ENCODE data around the gene PARVA.

Gene PARVA

DNA sequence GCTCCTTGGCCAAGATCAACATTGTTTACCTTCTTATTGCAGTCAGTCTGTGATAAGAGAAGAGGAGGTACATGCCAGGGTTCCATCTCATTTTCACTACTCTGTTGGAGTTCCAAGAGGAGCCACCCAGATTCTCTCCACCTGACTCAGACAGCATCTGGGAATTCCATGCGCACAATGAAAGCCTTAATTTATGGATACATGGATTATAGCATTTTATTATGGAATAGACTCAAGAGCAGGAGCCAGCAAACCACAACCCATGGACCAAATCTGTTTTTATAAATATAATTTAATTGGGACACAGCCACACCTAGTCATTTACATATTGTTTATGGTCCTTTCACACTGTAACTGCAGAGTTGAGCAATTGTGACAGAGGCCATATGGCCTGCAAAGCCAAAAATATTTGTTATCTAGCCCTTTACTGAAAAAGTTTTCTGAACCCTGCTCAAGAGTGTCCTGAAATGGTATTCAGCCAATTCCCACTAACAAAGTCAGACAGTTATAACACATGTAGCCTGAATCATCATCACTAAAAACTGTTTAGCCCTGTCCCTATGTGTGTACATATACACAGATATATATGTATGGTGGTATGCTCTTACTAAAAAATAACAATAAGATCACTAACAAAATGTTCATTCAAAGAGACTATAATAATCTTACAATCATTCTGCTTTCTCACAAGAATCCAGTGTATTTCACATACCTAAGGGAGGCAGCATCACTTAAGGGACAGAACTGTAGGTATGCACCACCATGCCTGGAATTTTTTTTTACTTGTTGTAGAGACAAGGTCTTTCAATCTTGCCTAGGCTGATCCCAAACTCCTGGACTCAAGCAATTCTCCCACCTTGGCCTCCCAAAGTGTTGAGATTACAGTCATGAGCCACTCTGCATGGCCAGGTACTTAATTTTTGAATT lies 192.4 kb downstream of the PARVA start:
- TF ChIP-seq ZNF274 (IDR thresholded peaks at IDR 0.05; ENCODE audit: low read depth, low read length): no peak
- H3K4me3 ChIP-seq (ENCODE audit: low read length): no peak overlapping the region

- H3K4me3 ChIP-seq (ENCODE audit: low read length): no peak overlapping the region
- no peak for TF ChIP-seq ZNF274 (IDR thresholded peaks at IDR 0.05; ENCODE audit: low read depth, low read length)
These were observed 196.5 kb downstream of the PARVA start for GRCh38 chr11:12573707-12574485.

- no peak overlapping the region for H3K4me3 ChIP-seq (ENCODE audit: low read length)
- no peak for TF ChIP-seq ZNF274 (IDR thresholded peaks at IDR 0.05; ENCODE audit: low read depth, low read length)
These were observed 200.6 kb downstream of the PARVA start for GRCh38 chr11:12577725-12578644.

DNA sequence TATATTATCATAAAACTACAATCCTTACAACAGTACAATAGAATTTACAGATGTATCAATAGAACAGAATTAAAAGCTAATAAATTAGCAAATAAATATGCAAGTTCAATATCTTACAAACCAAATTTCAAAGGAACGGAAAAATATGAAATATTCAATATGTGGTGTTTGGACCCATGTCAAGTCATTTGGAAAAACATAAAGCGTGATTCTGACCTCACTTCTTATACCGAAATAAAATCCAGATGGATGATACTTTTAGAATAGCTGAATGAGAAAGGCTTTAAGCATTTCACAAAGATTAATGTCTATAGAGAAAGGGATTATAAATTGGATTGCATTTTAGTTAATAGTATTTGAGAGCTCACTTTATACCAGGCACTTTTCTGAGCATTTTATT lies 204.0 kb downstream of the PARVA start:
- H3K4me3 ChIP-seq (ENCODE audit: low read length): no peak overlapping the region
- no peak for TF ChIP-seq ZNF274 (IDR thresholded peaks at IDR 0.05; ENCODE audit: low read depth, low read length)

DNA sequence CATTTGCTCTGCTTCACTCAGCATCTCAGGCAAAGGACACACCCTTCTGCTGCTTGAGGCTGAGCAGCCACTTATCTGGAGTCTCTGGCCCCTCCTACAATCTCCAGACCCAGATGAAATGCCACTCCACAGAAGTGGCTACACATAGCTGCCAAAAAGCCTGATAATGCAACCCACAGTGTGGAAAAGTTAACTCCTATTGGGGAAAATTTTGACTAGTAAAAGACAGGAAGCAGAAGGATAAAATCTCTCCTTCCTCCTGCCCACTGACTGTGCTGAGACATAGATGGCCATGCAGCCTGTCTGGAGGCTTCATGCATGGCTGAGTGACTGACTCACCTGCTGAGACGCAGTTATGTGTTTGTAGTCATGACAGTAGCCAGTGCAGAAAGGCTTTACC lies 204.6 kb downstream of the PARVA start:
- no peak overlapping the region for H3K4me3 ChIP-seq (ENCODE audit: low read length)
- TF ChIP-seq ZNF274 (IDR thresholded peaks at IDR 0.05; ENCODE audit: low read depth, low read length): no peak

All from GM08714 (cell line).